OCI-LY1 (cell line): ENCODE results near the gene DCAF15.

Source experiments
- H2AFZ ChIP-seq: fragments of 200-600 bp; sonication (generic), shearing (Covaris generic); 2 replicates; pipeline ENCODE4 v1.6.0; 2014; ENCODE audit warnings: antibody characterized with exemption, mild to moderate bottlenecking, low read length
- H3F3A ChIP-seq: fragments of 200-600 bp; sonication (generic), shearing (Covaris generic); 2 replicates; pipeline ENCODE4 v1.6.0; 2014; ENCODE audit warnings: mild to moderate bottlenecking, antibody characterized with exemption, low read length, moderate library complexity; ENCODE audit not compliant: insufficient read depth
- H3K27ac ChIP-seq: fragments of 200-600 bp; sonication (generic); 2 replicates; pipeline ENCODE4 v1.5.1; 2014; ENCODE audit warnings: low read length, mixed run types, mild to moderate bottlenecking, low read depth; ENCODE audit not compliant: poor library complexity, severe bottlenecking
- H3K27me3 ChIP-seq: fragments of 200-600 bp; sonication (generic); 2 replicates; pipeline ENCODE4 v1.6.0; 2014; ENCODE audit warnings: antibody characterized with exemption, mild to moderate bottlenecking, low read length, moderate library complexity; ENCODE audit not compliant: insufficient read depth
- H3K36me3 ChIP-seq: fragments of 200-600 bp; sonication (generic); 2 replicates; pipeline ENCODE4 v1.6.1; 2014; ENCODE audit warnings: mild to moderate bottlenecking, antibody characterized with exemption, low read length, moderate library complexity, mixed read lengths; ENCODE audit not compliant: insufficient read depth
- H3K4me1 ChIP-seq: fragments of 200-600 bp; sonication (generic); 2 replicates; pipeline ENCODE4 v1.5.1; 2014; ENCODE audit warnings: mild to moderate bottlenecking, low read length, moderate library complexity; ENCODE audit not compliant: insufficient read depth, severe bottlenecking
- H3K4me2 ChIP-seq: fragments of 200-600 bp; sonication (generic), shearing (Covaris generic); 2 replicates; pipeline ENCODE4 v1.6.1; 2014; ENCODE audit warnings: low read length
- H3K4me3 ChIP-seq: fragments of 200-600 bp; sonication (generic); 2 replicates; pipeline ENCODE4 v1.5.1; 2014; ENCODE audit warnings: low read length, low read depth, mild to moderate bottlenecking, mixed read lengths; ENCODE audit not compliant: poor library complexity, severe bottlenecking
- H3K79me2 ChIP-seq: fragments of 200-600 bp; shearing (Covaris generic); 2 replicates; pipeline ENCODE4 v1.6.1; 2016; ENCODE audit warnings: mixed run types, low read length, mixed read lengths; ENCODE audit not compliant: insufficient read depth
- H3K9ac ChIP-seq: fragments of 200-600 bp; sonication (generic), shearing (Covaris generic); 2 replicates; pipeline ENCODE4 v1.6.1; 2014; ENCODE audit warnings: mild to moderate bottlenecking, low read length, mixed read lengths
- H3K9me2 ChIP-seq: fragments of 200-600 bp; sonication (generic), shearing (Covaris generic); 2 replicates; pipeline ENCODE4 v1.6.1; 2014; ENCODE audit warnings: low read depth, mild to moderate bottlenecking, low read length, mixed read lengths
- H3K9me3 ChIP-seq: fragments of 200-600 bp; shearing (Covaris generic); 2 replicates; pipeline ENCODE4 v1.6.1; 2014; ENCODE audit warnings: low read length, mixed read lengths
- H4K20me1 ChIP-seq: fragments of 200-600 bp; sonication (generic), shearing (Covaris generic); 2 replicates; pipeline ENCODE4 v1.6.0; 2016; ENCODE audit warnings: mild to moderate bottlenecking, low read length; ENCODE audit not compliant: insufficient read depth
- CTCF ChIP-seq: fragments of 200-600 bp; sonication (generic), shearing (Covaris generic); IDR thresholded peaks from 2 replicates; pipeline ENCODE4 v1.5.1; 2017; ENCODE audit warnings: mild to moderate bottlenecking, antibody characterized with exemption, low read length, moderate library complexity, mixed read lengths
- EZH2 ChIP-seq: fragments of 200-600 bp; sonication (generic), shearing (Covaris generic); IDR thresholded peaks from 2 replicates; pipeline ENCODE4 v1.8.0; 2017; ENCODE audit warnings: borderline replicate concordance, mixed run types, mild to moderate bottlenecking, antibody characterized with exemption, low read length, moderate library complexity, mixed read lengths

Gene DCAF15

GRCh38 chr19:13996928-13997630 is 44.8 kb downstream of the DCAF15 start:
- Histone ChIP-seq H3K36me3 (peaks cover 8% of the 10 kb centered on the region), H3K9ac (no peak overlapping the region), H4K20me1 (no peaks in the 10 kb centered on the region), H3K27ac (no peak overlapping the region), H3K79me2 (no peaks in the 10 kb centered on the region), H3K27me3 (no peaks in the 10 kb centered on the region), H3K4me2 (no peak overlapping the region), H3K9me2 (no peaks in the 10 kb centered on the region), H3K9me3 (0 out of 2 replicates have a peak, but pooled peaks cover 7% of the 10 kb centered on the region), H3F3A (no peaks in the 10 kb centered on the region), H2AFZ (no peak overlapping the region), H3K4me1 (peaks cover 12% of the 10 kb centered on the region), H3K4me3 (no peak overlapping the region)
- no peak for TF ChIP-seq EZH2
- TF ChIP-seq CTCF = no peak

GRCh38 chr19:13997631-13997962 is 45.3 kb downstream of the DCAF15 start:
- H2AFZ ChIP-seq = no peak overlapping the region
- H4K20me1 ChIP-seq = no peaks in the 10 kb centered on the region
- H3K4me3 ChIP-seq = no peak overlapping the region
- TF ChIP-seq EZH2 = no peak
- TF ChIP-seq CTCF = no peak
- no peaks in the 10 kb centered on the region for H3K27me3 ChIP-seq
- H3K9ac ChIP-seq = no peak overlapping the region
- H3K27ac ChIP-seq = no peak overlapping the region
- no peaks in the 10 kb centered on the region for H3K79me2 ChIP-seq
- peaks cover 8% of the 10 kb centered on the region for H3K36me3 ChIP-seq
- no peaks in the 10 kb centered on the region for H3F3A ChIP-seq
- H3K4me1 ChIP-seq = peaks cover 17% of the 10 kb centered on the region
- H3K9me2 ChIP-seq = no peaks in the 10 kb centered on the region
- 0 out of 2 replicates have a peak, but pooled peaks cover 7% of the 10 kb centered on the region for H3K9me3 ChIP-seq
- H3K4me2 ChIP-seq = no peak overlapping the region

- H4K20me1 ChIP-seq = no peaks in the 10 kb centered on the region
- H3K4me3 ChIP-seq = no peak overlapping the region
- H3F3A ChIP-seq = no peaks in the 10 kb centered on the region
- H3K9ac ChIP-seq = no peak overlapping the region
- no peak overlapping the region for H3K4me2 ChIP-seq
- 0 out of 2 replicates have a peak, but pooled peaks cover 7% of the 10 kb centered on the region for H3K9me3 ChIP-seq
- peaks cover 26% of the 10 kb centered on the region for H3K4me1 ChIP-seq
- no peaks in the 10 kb centered on the region for H3K9me2 ChIP-seq
- H3K36me3 ChIP-seq = peaks cover 8% of the 10 kb centered on the region
- no peak for TF ChIP-seq CTCF
- H3K27me3 ChIP-seq = no peaks in the 10 kb centered on the region
- no peak overlapping the region for H3K27ac ChIP-seq
- no peaks in the 10 kb centered on the region for H3K79me2 ChIP-seq
- H2AFZ ChIP-seq = no peak overlapping the region
Observed at GRCh38 chr19:13998426-13998825, 46.1 kb downstream of the DCAF15 start.
